ENCODE measurements around the gene MUC6.
"Not testable (repeated sequence)": the region's sequence is repeated elsewhere in the genome, so short reads cannot be mapped to it uniquely, and the experiment has no call there.

The MUC6 gene

GRCh38 chr11:1023811-1024596 is 12.5 kb downstream of the MUC6 start:
- no peak for DNase-seq (ENCODE audit: low read depth)

- no peak for DNase-seq (ENCODE audit: low read depth)
These were observed 13.4 kb downstream of the MUC6 start for GRCh38 chr11:1022908-1023810.

- DNase-seq (ENCODE audit: low read depth): no peak
These were observed 14.1 kb downstream of the MUC6 start for GRCh38 chr11:1022411-1022810.

- DNase-seq (ENCODE audit: low read depth): no peak
These were observed 16.2 kb downstream of the MUC6 start for GRCh38 chr11:1020211-1020905.

GRCh38 chr11:1019321-1019910 is 17.1 kb downstream of the MUC6 start:
- DNase-seq (ENCODE audit: low read depth): no peak

GRCh38 chr11:1018091-1018490 is 18.4 kb downstream of the MUC6 start:
- DNase-seq (ENCODE audit: low read depth): no peak

- DNase-seq (ENCODE audit: low read depth): no peak
These were observed 19.1 kb downstream of the MUC6 start for GRCh38 chr11:1017269-1018005.

GRCh38 chr11:1016610-1017126 is 19.9 kb downstream of the MUC6 start:
- not testable (repeated sequence) for DNase-seq (ENCODE audit: low read depth)

- no peak for DNase-seq (ENCODE audit: low read depth)
These were observed 20.5 kb downstream of the MUC6 start for GRCh38 chr11:1015826-1016545.

GRCh38 chr11:1015064-1015463 is 21.5 kb downstream of the MUC6 start:
- no peak for DNase-seq (ENCODE audit: low read depth)

GRCh38 chr11:1014276-1014675 is 22.2 kb downstream of the MUC6 start:
- DNase-seq (ENCODE audit: low read depth): no peak

GRCh38 chr11:1013631-1013935 is 22.9 kb downstream of the MUC6 start:
- DNase-seq (ENCODE audit: low read depth): no peak

- no peak for DNase-seq (ENCODE audit: low read depth)
These were observed 23.5 kb downstream of the MUC6 start for GRCh38 chr11:1012740-1013630.

GRCh38 chr11:1012291-1012690 is 24.2 kb downstream of the MUC6 start:
- DNase-seq (ENCODE audit: low read depth): no peak

- DNase-seq (ENCODE audit: low read depth): no peak
These were observed 25.2 kb downstream of the MUC6 start for GRCh38 chr11:1011320-1011698.

GRCh38 chr11:1010551-1011319 is 25.8 kb downstream of the MUC6 start:
- DNase-seq (ENCODE audit: low read depth): no peak

GRCh38 chr11:1009991-1010390 is 26.5 kb downstream of the MUC6 start:
- no peak for DNase-seq (ENCODE audit: low read depth)

- DNase-seq (ENCODE audit: low read depth): no peak
These were observed 27.1 kb downstream of the MUC6 start for GRCh38 chr11:1009371-1009770.

- no peak for DNase-seq (ENCODE audit: low read depth)
These were observed 27.7 kb downstream of the MUC6 start for GRCh38 chr11:1008803-1009145.
